K562 (cell line): ENCODE results near the gene SH3D19. TPM values are rescaled to one million over a fixed set of nuclear protein-coding genes. Genes with fewer than 3 reads are reported as not detected.

Source experiments
- ATAC-seq: fragments of 200-7000 bp; cut with Tn5 transposase; 3 replicates; pipeline ENCODE4 v1.9.1; 2020; ENCODE audit warnings: moderate library complexity
- BruUV-seq: library from RNA; stranded (reverse); fragments of 400-500 nt; replicated peaks from 2 replicates; lab custom pipeline; 2021; lab: Mats Ljungman, UMichigan
- CTCF ChIA-PET: fragments of 300-600 bp; formaldehyde crosslinking; extraction: SDS; loops from one replicate; lab custom pipeline; 2021; ENCODE audit warnings: low intra/inter-chr PET ratio; lab: Yijun Ruan, JAX
- POLR2A ChIA-PET: fragments of 300-600, 350-650 bp; sonication (Branson Sonifier 250); formaldehyde crosslinking; extraction: SDS; loops from one replicate; lab custom pipeline; 2021; ENCODE audit warnings: antibody characterized with exemption, inconsistent platforms; lab: Yijun Ruan, JAX
- DNase-seq, 4 experiments: peaks; one replicate each; pipeline versions ENCODE4 v3.0.0 to v3.0.0-alpha.2; 2011 to 2018; ENCODE audit warnings: low spot score in 3 of 4, mixed read lengths in 3 of 4; ENCODE audit errors: extremely low read depth in 1 of 4
- FAIRE-seq: peaks from 2 replicates; lab custom pipeline; 2011; peaks lifted over from hg19 to GRCh38; lab: Jason Lieb, UNC
- H2AFZ ChIP-seq: 2 replicates; pipeline ENCODE4 v1.6.0; 2011; ENCODE audit warnings: low read depth, low read length, control low read depth, inconsistent platforms
- H3K27ac ChIP-seq: fragments of 200-600 bp; 3 replicates; pipeline ENCODE4 v1.8.0; 2011; ENCODE audit warnings: low read depth, mild to moderate bottlenecking, control low read depth, inconsistent platforms, low read length, moderate library complexity, mixed read lengths; ENCODE audit errors: extremely low read depth
- H3K27me3 ChIP-seq, 2 experiments: fragments of 300-600 bp in 1 of 2; 2 replicates in 1 of 2; 3 replicates in 1 of 2; pipeline versions ENCODE4 v1.6.0 to v1.8.0; 2011; ENCODE audit warnings: inconsistent platforms in 2 of 2, low read length in 2 of 2, mild to moderate bottlenecking in 1 of 2, mixed read lengths in 1 of 2, moderate library complexity in 1 of 2; ENCODE audit not compliant: control insufficient read depth in 2 of 2, insufficient read depth in 2 of 2
- H3K36me3 ChIP-seq: fragments of 300-600 bp; 3 replicates; pipeline ENCODE4 v1.8.0; 2011; ENCODE audit warnings: mild to moderate bottlenecking, low read length, inconsistent platforms; ENCODE audit not compliant: control insufficient read depth, insufficient read depth
- H3K4me1 ChIP-seq, 2 experiments: fragments of 200-600 bp in 1 of 2; replicated peaks in 1 of 2; 2 replicates in 1 of 2; 3 replicates in 1 of 2; pipeline versions ENCODE4 v1.5.1 to v1.8.0; 2011; ENCODE audit warnings: inconsistent platforms in 2 of 2, low read length in 2 of 2, mild to moderate bottlenecking in 1 of 2, mixed read lengths in 1 of 2, moderate library complexity in 1 of 2; ENCODE audit not compliant: control insufficient read depth in 2 of 2, insufficient read depth in 2 of 2
- H3K4me2 ChIP-seq: 2 replicates; pipeline ENCODE4 v1.6.1; 2011; ENCODE audit warnings: low read length, control low read depth, inconsistent platforms, mixed read lengths; ENCODE audit not compliant: insufficient read depth
- H3K4me3 ChIP-seq: fragments of 200-600 bp; sonication (generic), shearing (Covaris generic); 2 replicates; pipeline ENCODE4 v1.5.1; 2016; ENCODE audit warnings: control low read depth, inconsistent platforms
- H3K79me2 ChIP-seq: fragments of 200-600 bp; 3 replicates; pipeline ENCODE4 v1.8.0; 2011; ENCODE audit warnings: low read length, inconsistent platforms; ENCODE audit not compliant: control insufficient read depth, insufficient read depth
- H3K9ac ChIP-seq, 2 experiments: 2 replicates each; pipeline versions ENCODE4 v1.6.0 to v1.6.1; 2011; ENCODE audit warnings: low read depth in 2 of 2, low read length in 2 of 2, control low read depth in 1 of 2, inconsistent platforms in 1 of 2, mild to moderate bottlenecking in 1 of 2, mixed read lengths in 1 of 2; ENCODE audit not compliant: insufficient read depth in 1 of 2
- H3K9me1 ChIP-seq: one replicate; pipeline ENCODE4 v1.6.0; 2011; ENCODE audit warnings: inconsistent platforms, mild to moderate bottlenecking, low read length, moderate library complexity; ENCODE audit not compliant: control insufficient read depth, insufficient read depth
- H3K9me3 ChIP-seq: replicated peaks from 2 replicates; pipeline ENCODE4 v1.5.1; 2011; ENCODE audit warnings: low read depth, low read length, inconsistent platforms; ENCODE audit not compliant: control insufficient read depth, insufficient read depth
- H4K20me1 ChIP-seq: replicated peaks from 2 replicates; pipeline ENCODE4 v1.6.1; 2011; ENCODE audit warnings: low read length, inconsistent platforms, mixed read lengths; ENCODE audit not compliant: control insufficient read depth, insufficient read depth
- BRCA1 ChIP-seq, 2 experiments: fragments of 450-650 bp in 1 of 2; sonication (generic) in 1 of 2; formaldehyde crosslinking in 1 of 2; IDR thresholded peaks; 2 replicates each; pipeline versions ENCODE4 v1.5.0 to v1.6.1; 2017 to 2020; ENCODE audit warnings: mild to moderate bottlenecking in 1 of 2, missing genetic modification reagents in 1 of 2
- E2F6 ChIP-seq, 2 experiments: IDR thresholded peaks; 2 replicates each; pipeline ENCODE4 v1.6.1; 2011; ENCODE audit warnings: borderline replicate concordance in 1 of 2, control low read depth in 1 of 2, low read depth in 1 of 2, low read length in 1 of 2, mild to moderate bottlenecking in 1 of 2, mixed read lengths in 1 of 2, moderate library complexity in 1 of 2; ENCODE audit not compliant: insufficient read depth in 1 of 2, insufficient read length in 1 of 2, poor library complexity in 1 of 2, severe bottlenecking in 1 of 2; ENCODE audit errors: extremely low read depth in 1 of 2
- ELK1 ChIP-seq: sonication (generic); formaldehyde crosslinking; IDR thresholded peaks from 2 replicates; pipeline ENCODE4 v1.8.1; 2022; ENCODE audit warnings: missing genetic modification reagents
- GABPA ChIP-seq: fragments of 200-800 bp; sonication (Bioruptor generic); conservative IDR thresholded peaks from 2 replicates; pipeline ENCODE4 v1.6.1; 2016; ENCODE audit warnings: low read depth, missing genetic modification characterization, missing compliant biosample characterization
- VEZF1 ChIP-seq: fragments of 200-800 bp; sonication (Bioruptor generic); IDR thresholded peaks from 2 replicates; pipeline ENCODE4 v1.6.1; 2017; ENCODE audit warnings: missing genetic modification characterization, missing compliant biosample characterization
- WGBS: fragments of 100-300 bp; shearing (Covaris generic); methylation state at CpG from one replicate; pipeline ENCODE4 v1.1.6; 2016; ENCODE audit warnings: low coverage, mixed read lengths; ENCODE audit not compliant: insufficient coverage; ENCODE audit errors: missing lambda C conversion rate; 5-methylcytosine and 5-hydroxymethylcytosine counted together
- in situ Hi-C: fragments of 300-500 bp; cut with MboI; formaldehyde crosslinking; loops from 4 replicates; pipeline ENCODE4 v1.15.0; 2018; ENCODE audit warnings: inconsistent platforms, mixed read lengths
- intact Hi-C: fragments of 100-400 bp; cut with micrococcal nuclease; formaldehyde crosslinking; loops from 2 replicates; pipeline ENCODE4 v1.14.2; 2022
- polyA plus RNA-seq, 8 experiments: library from polyadenylated mRNA; depleted of rRNA in 4 of 8; stranded (reverse) in 5 of 8; unstranded in 3 of 8; fragments of >200 nt; fragmentation: Nextera tagmentation in 2 of 8; fragmentation: Illumina TruSeq in 1 of 8; extraction: Ambion mirVana in 2 of 8; extraction: Trizol in 1 of 8; gene quantifications; 2 replicates each; pipeline versions ENCODE4 v1.2.1 to v1.2.3, GENCODE V29; 2011 to 2014; ENCODE audit warnings: inconsistent platforms in 1 of 8, missing spikeins in 1 of 8
- total RNA-seq, 7 experiments: library from RNA; depleted of rRNA in 6 of 7; stranded (reverse); fragments of >200 nt in 6 of 7; fragmentation: Illumina TruSeq in 2 of 7; extraction: Trizol in 2 of 7; gene quantifications; 2 replicates each; pipeline versions ENCODE4 v1.2.1 to v1.2.3, GENCODE V29; 2011 to 2021; ENCODE audit warnings: low replicate concordance in 1 of 7

SH3D19 gene
- total and polyA plus RNA-seq, 9 of the 15 experiments (the other 6 are each of a cell fraction or from before 2014, with no cell fraction given), result 0.42 to 2.2 (median 1.1) TPM; not detected in 6

- POLR2A ChIA-PET, result interaction anchor here (0.6 kb wide), 1 partner anchor 1383 kb away, joined by 3 read pairs; no protein-coding TSS in a partner anchor
- DNase-seq (no peak), ATAC-seq (no peak), FAIRE-seq (no peak)
- H4K20me1 ChIP-seq, result no peaks in the 10 kb centered on the region
- H3K79me2 ChIP-seq, result no peaks in the 10 kb centered on the region
- TF ChIP-seq BRCA1 (IDR thresholded peaks at IDR 0.05), result no peak
- TF ChIP-seq BRCA1 (CRISPR knock-in tag; IDR thresholded peaks at IDR 0.05), result no peak
- no peak for TF ChIP-seq VEZF1 (CRISPR knock-in tag)
- no peak for TF ChIP-seq ELK1 (CRISPR knock-in tag)
- TF ChIP-seq E2F6 (IDR thresholded peaks at IDR 0.05; ENCODE audit: borderline replicate concordance in 1 of 2, extremely low read depth in 1 of 2, insufficient read depth in 1 of 2, insufficient read length in 1 of 2, low read depth in 1 of 2, low read length in 1 of 2, poor library complexity in 1 of 2, severe bottlenecking in 1 of 2), result no peak
- no peak for TF ChIP-seq GABPA (tag)
- intact Hi-C loops (loop anchor here (5.0 kb wide), 1 partner anchor 53 kb away; no protein-coding TSS in a partner anchor), in situ Hi-C loops (no loop called here)
- no TSS peak for BruUV-seq
- 0% methylated on average over 3 of the region's 3 CpGs for WGBS
- H3K9me3 ChIP-seq, result no peaks in the 10 kb centered on the region
- H3K4me3 ChIP-seq, result no peak overlapping the region
- no peak overlapping the region for H3K9ac ChIP-seq
- H3K4me1 ChIP-seq, result no peaks in the 10 kb centered on the region
- H3K27ac ChIP-seq, result no peak overlapping the region
- no peak overlapping the region for H2AFZ ChIP-seq
- peaks cover 4 to 17% of the 10 kb centered on the region in 2 experiments; a peak in 3 of 5 replicates for H3K27me3 ChIP-seq
- no peak overlapping the region for H3K4me2 ChIP-seq
- no peaks in the 10 kb centered on the region for H3K36me3 ChIP-seq
- CTCF ChIA-PET, result no interaction called here
- no peaks in the 10 kb centered on the region for H3K9me1 ChIP-seq
Measured at GRCh38 chr4:151169900-151170299, 155.5 kb downstream of the SH3D19 start.
